PC-3 (cell line): ENCODE measurements around the gene NUFIP2.

Experiments
- EZH2 ChIP-seq: fragments of 300-600 bp; sonication (generic); IDR thresholded peaks from one replicate; pipeline ENCODE4 v1.6.1; 2017; ENCODE audit warnings: antibody characterized with exemption, mild to moderate bottlenecking, low read length; ENCODE audit not compliant: unreplicated experiment
- TF ChIP-seq, protein P1 (sequence below): fragments of 300-600 bp; sonication (generic); conservative IDR thresholded peaks from 2 replicates; pipeline ENCODE4 v1.5.1; 2017; ENCODE audit warnings: antibody characterized with exemption, low read depth, mild to moderate bottlenecking, low read length

DNA sequence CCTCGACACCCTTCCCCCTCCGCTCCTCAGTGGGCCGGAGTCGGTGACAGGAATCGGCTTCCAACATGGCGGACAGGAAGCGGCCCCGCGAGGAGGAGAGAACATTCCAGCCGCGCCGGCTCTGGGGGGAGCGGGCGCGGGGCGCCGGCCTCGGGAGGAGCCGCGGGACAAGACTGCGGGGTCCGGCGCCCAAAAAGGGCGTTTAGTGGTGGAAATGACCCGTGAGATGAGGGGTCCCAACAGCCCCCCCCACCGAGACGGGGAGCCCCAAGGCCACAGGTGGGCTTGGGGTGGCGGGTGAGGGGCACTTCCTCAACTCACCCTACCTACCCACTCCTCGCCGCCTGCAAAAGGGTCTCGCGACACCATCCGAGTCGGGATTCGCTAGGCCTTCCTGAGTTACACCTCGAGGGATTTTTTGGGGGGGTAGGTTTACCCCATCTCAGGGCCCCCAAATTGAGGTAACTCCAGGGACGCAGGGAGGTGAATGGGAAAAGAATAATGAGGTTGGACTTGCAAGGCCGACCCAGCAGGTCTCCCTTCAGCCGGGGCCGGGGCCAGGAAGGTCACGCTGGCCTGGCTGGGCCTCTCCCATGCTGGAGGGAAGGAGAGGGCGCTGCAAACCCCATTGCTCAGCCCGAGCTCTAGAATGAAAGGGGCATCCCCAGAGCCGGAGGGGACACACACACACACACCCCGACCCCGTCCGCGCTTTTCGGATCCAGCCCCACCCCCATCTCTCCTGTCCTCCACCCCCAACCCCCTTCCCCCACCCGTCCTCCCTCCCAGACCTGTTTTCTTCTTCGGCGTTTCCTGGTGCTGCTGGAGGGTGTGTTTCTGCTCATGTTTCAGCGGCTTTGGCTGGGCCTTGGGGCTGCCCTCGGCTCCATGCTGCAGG lies 707 bp downstream of the NUFIP2 start:
- TF ChIP-seq, protein P1, sequence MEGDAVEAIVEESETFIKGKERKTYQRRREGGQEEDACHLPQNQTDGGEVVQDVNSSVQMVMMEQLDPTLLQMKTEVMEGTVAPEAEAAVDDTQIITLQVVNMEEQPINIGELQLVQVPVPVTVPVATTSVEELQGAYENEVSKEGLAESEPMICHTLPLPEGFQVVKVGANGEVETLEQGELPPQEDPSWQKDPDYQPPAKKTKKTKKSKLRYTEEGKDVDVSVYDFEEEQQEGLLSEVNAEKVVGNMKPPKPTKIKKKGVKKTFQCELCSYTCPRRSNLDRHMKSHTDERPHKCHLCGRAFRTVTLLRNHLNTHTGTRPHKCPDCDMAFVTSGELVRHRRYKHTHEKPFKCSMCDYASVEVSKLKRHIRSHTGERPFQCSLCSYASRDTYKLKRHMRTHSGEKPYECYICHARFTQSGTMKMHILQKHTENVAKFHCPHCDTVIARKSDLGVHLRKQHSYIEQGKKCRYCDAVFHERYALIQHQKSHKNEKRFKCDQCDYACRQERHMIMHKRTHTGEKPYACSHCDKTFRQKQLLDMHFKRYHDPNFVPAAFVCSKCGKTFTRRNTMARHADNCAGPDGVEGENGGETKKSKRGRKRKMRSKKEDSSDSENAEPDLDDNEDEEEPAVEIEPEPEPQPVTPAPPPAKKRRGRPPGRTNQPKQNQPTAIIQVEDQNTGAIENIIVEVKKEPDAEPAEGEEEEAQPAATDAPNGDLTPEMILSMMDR, result no peak
- no peak for TF ChIP-seq EZH2
